ENCODE results near the gene PTGER4.
"Not testable (repeated sequence)": the region's sequence is repeated elsewhere in the genome, so short reads cannot be mapped to it uniquely, and the experiment has no call there.

Gene PTGER4

GRCh38 chr5:40700116-40700782 lies 20.5 kb downstream of the PTGER4 start:
- no peak overlapping the region for H3K4me3 ChIP-seq (ENCODE audit: low read depth in 1 of 2, low read length in 2 of 2)
- H3K27ac ChIP-seq (ENCODE audit: low read length): no peak overlapping the region
- H3K9me3 ChIP-seq (ENCODE audit: control insufficient read depth in 1 of 2, low read length in 2 of 2): peaks cover 0 to 9% of the 10 kb centered on the region in 2 donors
- no peaks in the 10 kb centered on the region for H3K27me3 ChIP-seq (ENCODE audit: low read depth, low read length)
- H3K4me1 ChIP-seq (ENCODE audit: control insufficient read depth in 1 of 2, insufficient read depth in 2 of 2, low read length in 2 of 2): no peaks in the 10 kb centered on the region
- no peaks in the 10 kb centered on the region for H3K36me3 ChIP-seq (ENCODE audit: control insufficient read depth in 1 of 2, insufficient read depth in 2 of 2, low read length in 2 of 2)

GRCh38 chr5:40702027-40702426 lies 22.3 kb downstream of the PTGER4 start:
- H3K36me3 ChIP-seq (ENCODE audit: control insufficient read depth in 1 of 2, insufficient read depth in 2 of 2, low read length in 2 of 2); H3K27ac ChIP-seq (ENCODE audit: low read length); H3K4me1 ChIP-seq (ENCODE audit: control insufficient read depth in 1 of 2, insufficient read depth in 2 of 2, low read length in 2 of 2); H3K27me3 ChIP-seq (ENCODE audit: low read depth, low read length); H3K4me3 ChIP-seq (ENCODE audit: low read depth in 1 of 2, low read length in 2 of 2): not testable (repeated sequence)
- peaks cover 0 to 12% of the 10 kb centered on the region in 2 donors for H3K9me3 ChIP-seq (ENCODE audit: control insufficient read depth in 1 of 2, low read length in 2 of 2)

- not testable (repeated sequence) for H3K4me3 ChIP-seq (ENCODE audit: low read depth in 1 of 2, low read length in 2 of 2); H3K27ac ChIP-seq (ENCODE audit: low read length); H3K36me3 ChIP-seq (ENCODE audit: control insufficient read depth in 1 of 2, insufficient read depth in 2 of 2, low read length in 2 of 2); H3K4me1 ChIP-seq (ENCODE audit: control insufficient read depth in 1 of 2, insufficient read depth in 2 of 2, low read length in 2 of 2); H3K27me3 ChIP-seq (ENCODE audit: low read depth, low read length)
- peaks cover 0 to 12% of the 10 kb centered on the region in 2 donors for H3K9me3 ChIP-seq (ENCODE audit: control insufficient read depth in 1 of 2, low read length in 2 of 2)
Observed at GRCh38 chr5:40705484-40705883, 25.8 kb downstream of the PTGER4 start.

GRCh38 chr5:40710575-40710974 lies 30.9 kb downstream of the PTGER4 start:
- H3K27ac ChIP-seq (ENCODE audit: low read length); H3K4me1 ChIP-seq (ENCODE audit: control insufficient read depth in 1 of 2, insufficient read depth in 2 of 2, low read length in 2 of 2); H3K27me3 ChIP-seq (ENCODE audit: low read depth, low read length); H3K36me3 ChIP-seq (ENCODE audit: control insufficient read depth in 1 of 2, insufficient read depth in 2 of 2, low read length in 2 of 2); H3K4me3 ChIP-seq (ENCODE audit: low read depth in 1 of 2, low read length in 2 of 2); H3K9me3 ChIP-seq (ENCODE audit: control insufficient read depth in 1 of 2, low read length in 2 of 2): not testable (repeated sequence)

GRCh38 chr5:40714001-40714400 lies 34.3 kb downstream of the PTGER4 start:
- Histone ChIP-seq H3K36me3 (ENCODE audit: control insufficient read depth in 1 of 2, insufficient read depth in 2 of 2, low read length in 2 of 2) (peaks cover 0 to 4% of the 10 kb centered on the region in 2 donors), H3K4me1 (ENCODE audit: control insufficient read depth in 1 of 2, insufficient read depth in 2 of 2, low read length in 2 of 2) (no peaks in the 10 kb centered on the region), H3K4me3 (ENCODE audit: low read depth in 1 of 2, low read length in 2 of 2) (no peak overlapping the region), H3K27me3 (ENCODE audit: low read depth, low read length) (no peaks in the 10 kb centered on the region), H3K27ac (ENCODE audit: low read length) (no peak overlapping the region), H3K9me3 (ENCODE audit: control insufficient read depth in 1 of 2, low read length in 2 of 2) (no peaks in the 10 kb centered on the region)

- Histone ChIP-seq H3K4me1 (ENCODE audit: control insufficient read depth in 1 of 2, insufficient read depth in 2 of 2, low read length in 2 of 2) (no peaks in the 10 kb centered on the region), H3K9me3 (ENCODE audit: control insufficient read depth in 1 of 2, low read length in 2 of 2) (no peaks in the 10 kb centered on the region), H3K36me3 (ENCODE audit: control insufficient read depth in 1 of 2, insufficient read depth in 2 of 2, low read length in 2 of 2) (peaks cover 6 to 10% of the 10 kb centered on the region in 2 donors), H3K4me3 (ENCODE audit: low read depth in 1 of 2, low read length in 2 of 2) (no peak overlapping the region), H3K27ac (ENCODE audit: low read length) (no peak overlapping the region), H3K27me3 (ENCODE audit: low read depth, low read length) (no peaks in the 10 kb centered on the region)
Observed at GRCh38 chr5:40716000-40716399, 36.3 kb downstream of the PTGER4 start.

GRCh38 chr5:40716590-40716989 lies 36.9 kb downstream of the PTGER4 start:
- Histone ChIP-seq H3K4me1 (ENCODE audit: control insufficient read depth in 1 of 2, insufficient read depth in 2 of 2, low read length in 2 of 2) (no peaks in the 10 kb centered on the region), H3K27ac (ENCODE audit: low read length) (no peak overlapping the region), H3K4me3 (ENCODE audit: low read depth in 1 of 2, low read length in 2 of 2) (no peak overlapping the region), H3K27me3 (ENCODE audit: low read depth, low read length) (no peaks in the 10 kb centered on the region), H3K36me3 (ENCODE audit: control insufficient read depth in 1 of 2, insufficient read depth in 2 of 2, low read length in 2 of 2) (peaks cover 7 to 11% of the 10 kb centered on the region in 2 donors), H3K9me3 (ENCODE audit: control insufficient read depth in 1 of 2, low read length in 2 of 2) (no peaks in the 10 kb centered on the region)

GRCh38 chr5:40717281-40717680 lies 37.6 kb downstream of the PTGER4 start:
- Histone ChIP-seq H3K4me3 (ENCODE audit: low read depth in 1 of 2, low read length in 2 of 2) (no peak overlapping the region), H3K27me3 (ENCODE audit: low read depth, low read length) (no peaks in the 10 kb centered on the region), H3K4me1 (ENCODE audit: control insufficient read depth in 1 of 2, insufficient read depth in 2 of 2, low read length in 2 of 2) (no peaks in the 10 kb centered on the region), H3K9me3 (ENCODE audit: control insufficient read depth in 1 of 2, low read length in 2 of 2) (no peaks in the 10 kb centered on the region), H3K27ac (ENCODE audit: low read length) (no peak overlapping the region), H3K36me3 (ENCODE audit: control insufficient read depth in 1 of 2, insufficient read depth in 2 of 2, low read length in 2 of 2) (peaks cover 7 to 16% of the 10 kb centered on the region in 2 donors)

GRCh38 chr5:40720069-40720468 lies 40.4 kb downstream of the PTGER4 start:
- Histone ChIP-seq H3K36me3 (ENCODE audit: control insufficient read depth in 1 of 2, insufficient read depth in 2 of 2, low read length in 2 of 2) (peaks cover 7 to 20% of the 10 kb centered on the region in 2 donors), H3K27ac (ENCODE audit: low read length) (no peak overlapping the region), H3K9me3 (ENCODE audit: control insufficient read depth in 1 of 2, low read length in 2 of 2) (no peaks in the 10 kb centered on the region), H3K27me3 (ENCODE audit: low read depth, low read length) (no peaks in the 10 kb centered on the region), H3K4me3 (ENCODE audit: low read depth in 1 of 2, low read length in 2 of 2) (no peak overlapping the region), H3K4me1 (ENCODE audit: control insufficient read depth in 1 of 2, insufficient read depth in 2 of 2, low read length in 2 of 2) (no peaks in the 10 kb centered on the region)

GRCh38 chr5:40722497-40722911 lies 42.8 kb downstream of the PTGER4 start:
- not testable (repeated sequence) for H3K4me1 ChIP-seq (ENCODE audit: control insufficient read depth in 1 of 2, insufficient read depth in 2 of 2, low read length in 2 of 2); H3K9me3 ChIP-seq (ENCODE audit: control insufficient read depth in 1 of 2, low read length in 2 of 2); H3K27ac ChIP-seq (ENCODE audit: low read length); H3K27me3 ChIP-seq (ENCODE audit: low read depth, low read length); H3K4me3 ChIP-seq (ENCODE audit: low read depth in 1 of 2, low read length in 2 of 2)
- H3K36me3 ChIP-seq (ENCODE audit: control insufficient read depth in 1 of 2, insufficient read depth in 2 of 2, low read length in 2 of 2): peaks cover 9 to 23% of the 10 kb centered on the region in 2 donors

GRCh38 chr5:40733434-40733833 lies 53.7 kb downstream of the PTGER4 start:
- peaks cover 20 to 25% of the 10 kb centered on the region in 2 donors for H3K4me1 ChIP-seq (ENCODE audit: control insufficient read depth in 1 of 2, insufficient read depth in 2 of 2, low read length in 2 of 2)
- peaks cover 0 to 4% of the 10 kb centered on the region in 2 donors for H3K36me3 ChIP-seq (ENCODE audit: control insufficient read depth in 1 of 2, insufficient read depth in 2 of 2, low read length in 2 of 2)
- H3K27ac ChIP-seq (ENCODE audit: low read length): no peak overlapping the region
- H3K27me3 ChIP-seq (ENCODE audit: low read depth, low read length): no peaks in the 10 kb centered on the region
- H3K9me3 ChIP-seq (ENCODE audit: control insufficient read depth in 1 of 2, low read length in 2 of 2): no peaks in the 10 kb centered on the region
- no peak overlapping the region for H3K4me3 ChIP-seq (ENCODE audit: low read depth in 1 of 2, low read length in 2 of 2)
